Prostate gland (tissue), 2 donors: Measurements from ENCODE around the gene KPNA1.
"Not testable (repeated sequence)": the region's sequence is repeated elsewhere in the genome, so short reads cannot be mapped to it uniquely, and the experiment has no call there.

Experiments used
- POLR2A ChIP-seq: fragments of 450-650 bp; IDR thresholded peaks from one replicate; pipeline ENCODE4 v1.6.1; 2016; ENCODE audit warnings: antibody characterized with exemption, mild to moderate bottlenecking
- TF ChIP-seq, protein P1 (sequence below), 4 experiments: fragments of 200-600 bp in 2 of 4; fragments of 450-650 bp in 2 of 4; sonication (generic) in 2 of 4; IDR thresholded peaks; 1 replicate in 3 of 4; 2 replicates in 1 of 4; pipeline ENCODE4 v1.5.1; 2016 to 2019; ENCODE audit warnings: antibody characterized with exemption in 4 of 4, mild to moderate bottlenecking in 2 of 4, moderate library complexity in 2 of 4

DNA sequence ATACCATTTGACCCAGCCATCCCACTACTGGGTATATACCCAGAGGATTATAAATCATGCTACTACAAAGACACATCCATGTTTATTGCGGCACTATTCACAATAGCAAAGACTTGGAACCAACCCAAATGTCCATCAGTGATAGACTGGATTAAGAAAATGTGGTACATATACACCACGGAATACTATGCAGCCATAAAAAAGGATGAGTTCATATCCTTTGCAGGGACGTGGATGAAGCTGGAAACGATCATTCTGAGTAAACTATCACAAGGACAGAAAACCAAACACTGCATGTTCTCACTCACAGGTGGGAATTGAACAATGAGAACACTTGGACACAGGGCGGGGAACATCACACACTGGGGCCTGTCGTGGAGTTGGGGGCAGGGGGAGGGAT is 66.5 kb downstream of the KPNA1 start:
- TF ChIP-seq, protein P1, sequence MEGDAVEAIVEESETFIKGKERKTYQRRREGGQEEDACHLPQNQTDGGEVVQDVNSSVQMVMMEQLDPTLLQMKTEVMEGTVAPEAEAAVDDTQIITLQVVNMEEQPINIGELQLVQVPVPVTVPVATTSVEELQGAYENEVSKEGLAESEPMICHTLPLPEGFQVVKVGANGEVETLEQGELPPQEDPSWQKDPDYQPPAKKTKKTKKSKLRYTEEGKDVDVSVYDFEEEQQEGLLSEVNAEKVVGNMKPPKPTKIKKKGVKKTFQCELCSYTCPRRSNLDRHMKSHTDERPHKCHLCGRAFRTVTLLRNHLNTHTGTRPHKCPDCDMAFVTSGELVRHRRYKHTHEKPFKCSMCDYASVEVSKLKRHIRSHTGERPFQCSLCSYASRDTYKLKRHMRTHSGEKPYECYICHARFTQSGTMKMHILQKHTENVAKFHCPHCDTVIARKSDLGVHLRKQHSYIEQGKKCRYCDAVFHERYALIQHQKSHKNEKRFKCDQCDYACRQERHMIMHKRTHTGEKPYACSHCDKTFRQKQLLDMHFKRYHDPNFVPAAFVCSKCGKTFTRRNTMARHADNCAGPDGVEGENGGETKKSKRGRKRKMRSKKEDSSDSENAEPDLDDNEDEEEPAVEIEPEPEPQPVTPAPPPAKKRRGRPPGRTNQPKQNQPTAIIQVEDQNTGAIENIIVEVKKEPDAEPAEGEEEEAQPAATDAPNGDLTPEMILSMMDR (IDR thresholded peaks at IDR 0.05) = not testable (repeated sequence)
- TF ChIP-seq POLR2A = not testable (repeated sequence)
